ENCODE results near the gene DDX27. TPM values are rescaled to one million over a fixed set of nuclear protein-coding genes. Genes with fewer than 3 reads are reported as not detected.

Gene DDX27
- total RNA-seq, 1 experiment from 2014 or later: 54.8 TPM

GRCh38 chr20:49278036-49278817, 59.0 kb downstream of the DDX27 start, which contains the start of gene ZNFX1 (continued):
- no peak for TF ChIP-seq ZNF281 (CRISPR knock-in tag; IDR thresholded peaks at IDR 0.05)
- TF ChIP-seq ZNF396 (CRISPR knock-in tag; IDR thresholded peaks at IDR 0.05; ENCODE audit: borderline replicate concordance): no peak
- 0 out of 2 replicates have a peak, but pooled peaks have one; percentile 37 for TF ChIP-seq EMX1 (CRISPR knock-in tag; IDR thresholded peaks at IDR 0.05)
- peak; percentile 85 for TF ChIP-seq GABPB1 (CRISPR knock-in tag; IDR thresholded peaks at IDR 0.05)
- TF ChIP-seq HMGA2 (CRISPR knock-in tag; IDR thresholded peaks at IDR 0.05): no peak
- TF ChIP-seq, protein P1, sequence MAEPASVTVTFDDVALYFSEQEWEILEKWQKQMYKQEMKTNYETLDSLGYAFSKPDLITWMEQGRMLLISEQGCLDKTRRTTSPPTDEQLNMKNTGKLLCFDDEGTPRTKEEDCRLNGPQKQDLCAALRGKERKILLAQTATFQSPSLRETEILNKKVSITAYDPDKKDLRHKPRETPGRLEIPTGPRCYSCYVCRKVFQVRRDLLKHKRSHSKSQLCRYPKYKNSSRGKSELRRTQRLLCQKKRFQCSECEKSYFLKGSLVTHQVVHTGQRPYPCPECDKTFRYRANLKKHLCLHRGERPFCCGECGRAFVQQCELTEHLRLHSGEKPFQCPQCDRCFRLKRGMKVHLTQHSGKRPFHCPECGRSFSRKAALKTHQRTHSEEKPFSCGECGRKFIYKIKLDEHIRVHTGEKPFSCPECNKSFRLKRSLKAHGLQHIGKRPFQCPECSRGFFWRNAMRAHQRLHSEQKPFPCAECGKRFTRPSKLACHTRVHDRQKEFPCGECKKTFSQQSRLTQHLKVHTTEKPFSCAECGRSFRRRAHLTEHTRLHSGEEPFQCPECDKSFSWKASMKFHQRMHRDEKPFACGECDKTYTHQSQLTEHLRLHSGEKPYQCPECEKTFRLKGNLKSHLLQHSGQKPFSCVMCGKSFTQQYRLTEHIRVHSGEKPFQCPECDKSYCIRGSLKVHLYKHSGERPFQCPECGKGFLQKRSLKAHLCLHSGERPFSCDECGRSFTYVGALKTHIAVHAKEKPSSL (CRISPR knock-in tag; conservative IDR thresholded peaks at IDR 0.05): no peak
- TF ChIP-seq USF1 (CRISPR knock-in tag; IDR thresholded peaks at IDR 0.05): no peak; the same call in 1 of the 2 replicates
- 0 out of 2 replicates have a peak, but pooled peaks have one; percentile 74 for TF ChIP-seq PRRX2 (CRISPR knock-in tag; IDR thresholded peaks at IDR 0.05)
- TF ChIP-seq E2F4 (CRISPR knock-in tag; IDR thresholded peaks at IDR 0.05; ENCODE audit: borderline replicate concordance, low read depth): peak; percentile 94
- TF ChIP-seq ELF4 (CRISPR knock-in tag; IDR thresholded peaks at IDR 0.05; ENCODE audit: low read depth): peak; percentile 81; the same call in 1 of the 2 replicates
- no peak for TF ChIP-seq PRDM15 (CRISPR knock-in tag; IDR thresholded peaks at IDR 0.05)
- TF ChIP-seq STAT6 (CRISPR knock-in tag; conservative IDR thresholded peaks at IDR 0.05; ENCODE audit: low read depth): no peak
- TF ChIP-seq ETV6 (CRISPR knock-in tag; IDR thresholded peaks at IDR 0.05): peak; percentile 84
- TF ChIP-seq ZBTB21 (CRISPR knock-in tag; IDR thresholded peaks at IDR 0.05; ENCODE audit: borderline replicate concordance): no peak
- no peak; the same call in 1 of the 2 replicates for TF ChIP-seq ZNF219 (CRISPR knock-in tag; IDR thresholded peaks at IDR 0.05; ENCODE audit: borderline replicate concordance)
- TF ChIP-seq, protein P2, sequence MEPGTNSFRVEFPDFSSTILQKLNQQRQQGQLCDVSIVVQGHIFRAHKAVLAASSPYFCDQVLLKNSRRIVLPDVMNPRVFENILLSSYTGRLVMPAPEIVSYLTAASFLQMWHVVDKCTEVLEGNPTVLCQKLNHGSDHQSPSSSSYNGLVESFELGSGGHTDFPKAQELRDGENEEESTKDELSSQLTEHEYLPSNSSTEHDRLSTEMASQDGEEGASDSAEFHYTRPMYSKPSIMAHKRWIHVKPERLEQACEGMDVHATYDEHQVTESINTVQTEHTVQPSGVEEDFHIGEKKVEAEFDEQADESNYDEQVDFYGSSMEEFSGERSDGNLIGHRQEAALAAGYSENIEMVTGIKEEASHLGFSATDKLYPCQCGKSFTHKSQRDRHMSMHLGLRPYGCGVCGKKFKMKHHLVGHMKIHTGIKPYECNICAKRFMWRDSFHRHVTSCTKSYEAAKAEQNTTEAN (CRISPR knock-in tag; IDR thresholded peaks at IDR 0.05): no peak
- TF ChIP-seq, protein P3, sequence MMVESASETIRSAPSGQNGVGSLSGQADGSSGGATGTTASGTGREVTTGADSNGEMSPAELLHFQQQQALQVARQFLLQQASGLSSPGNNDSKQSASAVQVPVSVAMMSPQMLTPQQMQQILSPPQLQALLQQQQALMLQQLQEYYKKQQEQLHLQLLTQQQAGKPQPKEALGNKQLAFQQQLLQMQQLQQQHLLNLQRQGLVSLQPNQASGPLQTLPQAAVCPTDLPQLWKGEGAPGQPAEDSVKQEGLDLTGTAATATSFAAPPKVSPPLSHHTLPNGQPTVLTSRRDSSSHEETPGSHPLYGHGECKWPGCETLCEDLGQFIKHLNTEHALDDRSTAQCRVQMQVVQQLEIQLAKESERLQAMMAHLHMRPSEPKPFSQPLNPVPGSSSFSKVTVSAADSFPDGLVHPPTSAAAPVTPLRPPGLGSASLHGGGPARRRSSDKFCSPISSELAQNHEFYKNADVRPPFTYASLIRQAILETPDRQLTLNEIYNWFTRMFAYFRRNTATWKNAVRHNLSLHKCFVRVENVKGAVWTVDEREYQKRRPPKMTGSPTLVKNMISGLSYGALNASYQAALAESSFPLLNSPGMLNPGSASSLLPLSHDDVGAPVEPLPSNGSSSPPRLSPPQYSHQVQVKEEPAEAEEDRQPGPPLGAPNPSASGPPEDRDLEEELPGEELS (CRISPR knock-in tag; IDR thresholded peaks at IDR 0.05): peak; percentile 68
- TF ChIP-seq, protein P4, sequence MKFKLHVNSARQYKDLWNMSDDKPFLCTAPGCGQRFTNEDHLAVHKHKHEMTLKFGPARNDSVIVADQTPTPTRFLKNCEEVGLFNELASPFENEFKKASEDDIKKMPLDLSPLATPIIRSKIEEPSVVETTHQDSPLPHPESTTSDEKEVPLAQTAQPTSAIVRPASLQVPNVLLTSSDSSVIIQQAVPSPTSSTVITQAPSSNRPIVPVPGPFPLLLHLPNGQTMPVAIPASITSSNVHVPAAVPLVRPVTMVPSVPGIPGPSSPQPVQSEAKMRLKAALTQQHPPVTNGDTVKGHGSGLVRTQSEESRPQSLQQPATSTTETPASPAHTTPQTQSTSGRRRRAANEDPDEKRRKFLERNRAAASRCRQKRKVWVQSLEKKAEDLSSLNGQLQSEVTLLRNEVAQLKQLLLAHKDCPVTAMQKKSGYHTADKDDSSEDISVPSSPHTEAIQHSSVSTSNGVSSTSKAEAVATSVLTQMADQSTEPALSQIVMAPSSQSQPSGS (CRISPR knock-in tag; IDR thresholded peaks at IDR 0.05; ENCODE audit: borderline replicate concordance, low read depth): no peak
